ENCODE results near the gene UBE2D2. TPM values are rescaled to one million over a fixed set of nuclear protein-coding genes. Genes with fewer than 3 reads are reported as not detected.
A peak's percentile ranks its signal among the peaks of the same experiment; 100 is the strongest.

UBE2D2 gene
- total and polyA plus RNA-seq, 2 of the 13 experiments (the other 11 are each of a cell fraction or from before 2014, with no cell fraction given): 79.1 to 109 TPM

DNA sequence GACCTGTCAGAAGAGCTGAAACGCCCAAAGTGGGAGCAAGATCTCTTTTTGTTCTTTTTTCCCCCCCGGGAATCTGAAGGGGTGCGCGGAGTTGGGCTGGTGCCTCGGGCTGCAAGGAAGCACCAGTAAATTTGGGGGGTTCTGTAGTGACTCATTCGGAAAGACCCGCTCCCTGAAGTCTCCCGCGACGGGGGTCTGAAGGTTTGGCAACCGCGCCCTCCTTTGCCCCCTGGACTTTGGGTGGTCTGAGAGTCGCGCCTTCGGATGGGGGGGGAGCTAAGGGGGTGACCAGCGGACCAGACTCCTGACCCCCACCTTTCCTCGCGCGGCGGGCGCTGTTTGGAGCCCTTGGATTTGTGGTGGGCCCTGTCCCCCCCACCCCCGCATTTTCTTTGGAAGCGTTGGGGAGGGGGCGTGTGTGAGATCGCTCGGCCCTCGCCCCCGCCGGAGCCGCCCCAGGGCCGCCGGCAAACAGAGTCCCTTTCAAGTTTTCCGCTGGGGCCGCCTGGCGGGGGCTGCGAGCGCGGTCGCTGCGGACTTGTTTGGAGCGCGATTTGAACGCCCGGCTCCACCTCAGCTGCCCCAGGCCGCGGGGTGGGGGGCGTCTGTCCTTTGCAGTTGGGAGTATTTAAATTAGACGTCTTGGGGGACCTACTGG lies 89.0 kb downstream of the UBE2D2 start (continued):
- TF ChIP-seq HNF1A (IDR thresholded peaks at IDR 0.05; ENCODE audit: low read depth) (no peak), HNF1A (CRISPR knock-in tag; IDR thresholded peaks at IDR 0.05; ENCODE audit: borderline replicate concordance) (no peak; the same call in 1 of the 2 replicates), PHF21A (CRISPR knock-in tag; IDR thresholded peaks at IDR 0.05) (no peak), LRRFIP1 (CRISPR knock-in tag; conservative IDR thresholded peaks at IDR 0.05) (no peak), NCOA5 (CRISPR knock-in tag; IDR thresholded peaks at IDR 0.05) (no peak), KDM3A (CRISPR knock-in tag; IDR thresholded peaks at IDR 0.05; ENCODE audit: low read depth) (no peak; the same call in 1 of the 2 replicates), ZNF547 (CRISPR knock-in tag; IDR thresholded peaks at IDR 0.05) (no peak; the same call in 1 of the 2 replicates), KLF6 (CRISPR knock-in tag; IDR thresholded peaks at IDR 0.05) (peak; percentile 47; the same call in 1 of the 2 replicates), ZNF775 (CRISPR knock-in tag; IDR thresholded peaks at IDR 0.05; ENCODE audit: borderline replicate concordance) (no peak), RNF219 (CRISPR knock-in tag; IDR thresholded peaks at IDR 0.05) (no peak), BCL6 (CRISPR knock-in tag; IDR thresholded peaks at IDR 0.05) (no peak; the same call in 1 of the 2 replicates), PAWR (CRISPR knock-in tag; IDR thresholded peaks at IDR 0.05; ENCODE audit: borderline replicate concordance) (no peak), CTCF (CRISPR knock-in tag; IDR thresholded peaks at IDR 0.05) (peak; percentile 56)
- TF ChIP-seq, protein P1, sequence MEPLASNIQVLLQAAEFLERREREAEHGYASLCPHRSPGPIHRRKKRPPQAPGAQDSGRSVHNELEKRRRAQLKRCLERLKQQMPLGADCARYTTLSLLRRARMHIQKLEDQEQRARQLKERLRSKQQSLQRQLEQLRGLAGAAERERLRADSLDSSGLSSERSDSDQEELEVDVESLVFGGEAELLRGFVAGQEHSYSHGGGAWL (CRISPR knock-in tag; IDR thresholded peaks at IDR 0.05): no peak
- TF ChIP-seq, protein P2, sequence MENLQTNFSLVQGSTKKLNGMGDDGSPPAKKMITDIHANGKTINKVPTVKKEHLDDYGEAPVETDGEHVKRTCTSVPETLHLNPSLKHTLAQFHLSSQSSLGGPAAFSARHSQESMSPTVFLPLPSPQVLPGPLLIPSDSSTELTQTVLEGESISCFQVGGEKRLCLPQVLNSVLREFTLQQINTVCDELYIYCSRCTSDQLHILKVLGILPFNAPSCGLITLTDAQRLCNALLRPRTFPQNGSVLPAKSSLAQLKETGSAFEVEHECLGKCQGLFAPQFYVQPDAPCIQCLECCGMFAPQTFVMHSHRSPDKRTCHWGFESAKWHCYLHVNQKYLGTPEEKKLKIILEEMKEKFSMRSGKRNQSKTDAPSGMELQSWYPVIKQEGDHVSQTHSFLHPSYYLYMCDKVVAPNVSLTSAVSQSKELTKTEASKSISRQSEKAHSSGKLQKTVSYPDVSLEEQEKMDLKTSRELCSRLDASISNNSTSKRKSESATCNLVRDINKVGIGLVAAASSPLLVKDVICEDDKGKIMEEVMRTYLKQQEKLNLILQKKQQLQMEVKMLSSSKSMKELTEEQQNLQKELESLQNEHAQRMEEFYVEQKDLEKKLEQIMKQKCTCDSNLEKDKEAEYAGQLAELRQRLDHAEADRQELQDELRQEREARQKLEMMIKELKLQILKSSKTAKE (CRISPR knock-in tag; IDR thresholded peaks at IDR 0.05; ENCODE audit: borderline replicate concordance): no peak
